ENCODE data around the gene LRP6.
"Not testable (repeated sequence)": the region's sequence is repeated elsewhere in the genome, so short reads cannot be mapped to it uniquely, and the experiment has no call there.

LRP6 gene

DNA sequence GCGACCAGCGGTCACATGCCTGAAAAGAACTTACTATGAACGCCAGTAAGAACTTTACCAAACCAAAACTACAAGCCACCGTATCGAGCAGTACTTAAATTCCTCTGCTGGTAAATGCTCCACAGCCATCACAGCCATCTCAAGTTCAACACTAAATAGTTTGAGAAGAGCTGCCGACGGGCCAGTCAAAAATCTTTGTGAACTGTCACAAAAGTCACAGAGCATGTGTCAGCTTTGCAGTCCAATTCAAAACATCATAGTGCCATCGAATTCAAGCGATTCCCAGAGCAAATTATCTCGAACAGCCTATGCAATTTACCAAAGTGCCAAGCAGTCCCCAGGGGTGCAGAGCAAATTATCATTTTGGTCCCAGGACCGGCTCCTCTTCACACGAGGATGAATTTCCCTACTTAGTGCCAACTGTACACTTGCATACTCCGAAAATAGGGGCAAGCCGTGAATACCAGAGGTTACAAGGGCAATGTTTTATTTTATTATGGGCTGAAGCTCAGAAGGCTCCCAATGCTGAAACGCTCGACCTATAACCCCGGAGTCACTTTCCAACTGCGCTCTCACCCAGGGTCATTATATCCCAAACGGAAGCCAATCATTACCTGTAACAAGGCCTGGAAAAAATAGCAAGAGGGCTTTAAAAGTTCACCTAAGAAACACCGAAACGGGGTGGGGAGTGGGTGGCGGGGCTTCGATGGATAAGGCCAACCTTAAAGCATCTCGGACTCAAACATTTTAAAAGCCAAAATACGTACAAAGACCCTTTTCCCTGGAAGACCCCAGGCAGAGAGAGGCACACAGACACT, 1.1 kb downstream of the LRP6 start:
- no peak for DNase-seq

DNA sequence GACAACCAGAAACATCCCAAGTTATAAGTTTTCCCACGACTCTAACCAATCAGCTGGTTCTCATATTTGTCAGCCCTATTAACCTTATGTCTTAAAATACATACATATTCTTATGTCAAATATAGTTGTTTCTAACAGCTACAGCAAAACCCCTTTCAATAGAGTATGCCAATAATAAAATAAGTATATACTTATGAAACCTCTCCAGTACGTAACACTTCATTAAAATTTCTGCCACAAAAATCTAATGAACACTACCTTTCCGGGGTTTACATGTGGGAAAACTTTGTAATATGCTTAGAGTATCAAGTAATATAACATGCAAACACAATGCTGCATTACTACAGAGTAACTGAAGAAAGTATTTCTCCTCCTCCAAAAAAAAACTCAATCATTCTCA, 1.8 kb downstream of the LRP6 start:
- DNase-seq: no peak

- DNase-seq: no peak
These were observed 2.9 kb downstream of the LRP6 start for GRCh38 chr12:12263909-12264308.

DNA sequence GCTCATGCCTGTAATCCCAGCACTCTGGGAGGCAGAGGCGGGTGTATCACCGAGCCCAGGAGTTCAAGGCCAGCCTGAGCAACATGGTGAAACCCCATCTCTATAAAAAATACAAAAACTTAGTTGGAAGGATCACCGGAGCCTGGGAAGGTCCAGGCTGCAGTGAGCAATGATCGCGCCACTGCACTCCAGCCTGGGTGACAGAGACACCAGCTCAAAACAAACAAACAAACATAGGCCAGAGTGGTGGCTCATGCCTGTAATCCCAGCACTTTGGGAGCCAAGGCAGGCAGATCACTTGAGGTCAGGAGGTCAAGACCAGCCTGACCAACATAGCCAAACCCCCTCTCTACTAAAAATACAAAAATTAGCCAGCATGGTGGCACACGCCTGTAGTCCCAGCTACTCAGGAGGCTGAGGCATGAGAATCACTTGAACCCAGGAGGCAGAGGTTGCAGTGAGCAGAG, 10.5 kb downstream of the LRP6 start:
- not testable (repeated sequence) for DNase-seq

GRCh38 chr12:12254553-12254952, 12.3 kb downstream of the LRP6 start:
- no peak for DNase-seq

DNA sequence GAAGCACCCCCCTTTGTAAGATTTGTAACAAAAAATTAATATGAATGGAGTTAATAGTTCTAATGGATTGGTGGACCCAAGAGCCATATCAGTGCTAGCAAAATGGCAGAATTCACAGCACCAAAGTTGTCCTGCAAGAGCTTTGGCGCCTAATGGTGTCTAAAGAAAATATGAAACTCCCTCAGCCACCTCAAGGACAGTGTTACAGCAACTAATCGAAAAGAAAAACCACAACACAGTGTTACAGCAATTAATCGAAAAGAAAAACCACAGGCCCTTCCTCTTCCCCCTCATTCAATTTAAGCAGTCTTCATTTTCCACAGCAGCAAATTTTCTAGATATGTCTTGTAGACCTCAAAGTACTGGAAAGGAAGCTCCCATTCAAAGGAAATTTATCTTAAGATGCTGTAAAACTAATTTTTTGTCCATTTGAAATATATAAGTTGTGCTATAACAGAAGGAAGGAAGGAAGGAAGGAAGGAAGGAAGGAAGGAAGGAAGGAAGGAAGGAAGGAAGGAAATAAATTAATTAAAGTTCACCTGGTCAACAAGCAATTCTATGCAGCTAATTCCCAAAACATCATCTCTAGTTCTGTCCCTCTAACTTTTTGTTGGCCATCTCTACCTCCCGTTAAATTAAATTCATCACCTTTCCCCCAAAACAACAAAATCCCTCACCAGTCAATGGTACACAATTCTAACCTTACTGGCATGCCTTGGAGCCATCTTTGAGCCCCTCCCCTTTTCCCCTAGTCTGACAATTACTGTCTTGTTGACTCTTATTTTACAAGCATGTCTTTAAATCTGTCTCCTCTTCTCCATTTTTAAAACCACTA, 17.4 kb downstream of the LRP6 start:
- DNase-seq: no peak

- DNase-seq: no peak
These were observed 19.3 kb downstream of the LRP6 start for GRCh38 chr12:12247584-12247983.

DNA sequence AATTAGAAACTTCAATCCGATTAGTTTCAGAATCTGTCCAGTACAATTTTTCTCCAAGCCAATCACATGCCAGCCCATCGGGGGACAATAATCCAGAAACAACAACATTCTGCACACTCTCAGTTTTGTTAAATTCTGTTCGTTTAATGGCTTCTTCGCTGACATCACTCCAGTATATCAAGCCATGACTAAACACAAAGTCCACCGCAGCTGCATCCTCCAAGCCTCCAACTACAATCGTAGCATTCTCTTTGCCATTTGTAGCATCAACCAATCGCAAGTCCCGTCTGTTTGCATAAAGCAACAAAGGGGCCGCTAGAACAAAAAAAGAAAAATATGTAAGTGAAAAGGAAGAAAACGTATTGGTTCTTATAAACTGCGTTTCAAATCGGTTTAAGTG, 22.5 kb downstream of the LRP6 start:
- DNase-seq: no peak

DNA sequence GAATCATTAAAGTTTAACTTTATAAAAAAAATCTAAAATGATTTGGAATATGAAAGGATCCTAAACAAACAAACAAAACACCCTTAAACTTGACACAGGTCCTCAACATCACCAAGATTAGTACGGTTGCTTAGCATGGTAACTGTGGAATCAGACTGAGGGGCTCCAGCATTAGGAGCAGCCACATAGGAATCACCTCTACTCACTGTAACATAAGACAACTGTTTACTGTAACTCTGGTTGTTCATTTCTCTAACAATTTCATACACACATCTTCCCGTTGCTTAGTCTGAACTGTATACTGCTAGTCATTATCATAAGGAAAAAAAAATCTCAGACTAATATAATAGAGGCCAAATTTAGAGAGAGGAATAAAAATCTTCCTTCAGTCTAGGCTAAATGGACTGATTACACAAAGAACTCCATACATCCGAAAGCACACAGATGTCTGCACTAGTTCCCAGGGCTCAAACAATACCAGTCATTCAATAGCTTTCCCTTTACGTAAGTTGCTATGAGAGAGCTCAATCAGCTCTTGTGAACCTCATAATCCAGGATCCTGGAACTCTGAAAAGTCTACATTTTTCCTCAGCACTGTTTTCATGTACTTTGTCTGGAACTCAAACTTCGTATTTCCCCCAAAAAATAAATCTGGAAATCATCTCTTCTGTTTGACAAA, 26.0 kb downstream of the LRP6 start:
- DNase-seq: no peak

DNA sequence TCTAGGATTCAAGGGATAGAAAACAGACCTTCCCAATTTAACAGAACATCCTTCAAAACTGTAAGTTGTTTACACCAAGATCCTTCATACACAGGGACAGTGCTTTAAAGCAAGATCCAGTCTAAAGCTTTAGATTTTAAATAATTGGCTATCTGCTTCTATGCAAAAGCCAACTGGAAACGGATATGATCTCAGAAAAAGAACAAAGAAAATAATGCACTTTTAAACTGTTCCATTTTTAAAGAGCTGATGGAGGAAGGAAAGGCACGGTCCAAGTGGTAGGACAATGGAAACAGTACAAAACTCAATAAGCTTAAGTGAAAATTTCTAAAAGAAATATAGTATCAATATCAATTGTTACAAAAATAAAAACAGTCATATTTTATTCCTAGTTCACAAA, 27.7 kb downstream of the LRP6 start:
- DNase-seq: no peak

GRCh38 chr12:12238605-12239004, 28.2 kb downstream of the LRP6 start:
- DNase-seq: no peak

DNA sequence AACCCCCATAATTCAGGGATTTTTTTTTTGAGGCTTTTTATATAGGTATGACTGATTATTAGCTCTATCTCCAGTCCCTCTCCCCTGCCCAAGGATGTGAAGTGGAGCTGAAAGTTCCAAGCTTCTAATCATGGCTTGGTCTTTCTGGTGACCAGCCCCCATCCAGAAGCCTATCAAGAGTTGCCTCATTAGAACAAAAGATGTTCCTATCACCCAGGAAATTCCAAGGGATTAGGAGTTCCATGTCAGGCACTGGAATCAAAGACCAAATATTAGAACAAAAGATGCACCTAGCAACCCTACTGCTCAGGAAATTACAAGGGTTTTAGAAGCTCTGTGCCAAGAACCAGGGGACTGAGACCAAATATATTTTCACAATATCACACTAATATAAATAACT, 29.9 kb downstream of the LRP6 start:
- DNase-seq: no peak

- peak; percentile 42 for DNase-seq
These were observed 36.6 kb downstream of the LRP6 start for GRCh38 chr12:12230275-12230674.

- no peak for DNase-seq
These were observed 37.2 kb downstream of the LRP6 start for GRCh38 chr12:12229556-12230092.

DNA sequence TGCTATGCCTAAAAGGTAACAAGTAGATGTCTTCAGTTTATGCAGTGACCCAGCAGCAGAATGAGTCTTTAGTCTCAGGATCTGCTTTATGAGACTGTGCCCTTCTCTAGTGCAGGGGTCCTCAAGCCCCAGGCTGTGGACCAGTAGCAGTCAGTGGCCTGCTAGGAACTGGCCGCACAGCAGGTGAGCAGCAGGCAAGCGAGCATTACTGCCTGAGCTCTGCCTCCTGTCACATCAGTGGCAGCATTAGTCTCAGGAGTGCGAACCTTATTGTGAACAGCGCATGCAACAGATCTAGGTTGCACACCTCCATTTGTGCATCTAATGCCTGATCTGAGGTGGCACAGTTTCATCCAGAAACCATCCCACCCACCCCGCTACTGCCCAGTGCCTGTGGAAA, 38.4 kb downstream of the LRP6 start:
- DNase-seq: no peak

- no peak for DNase-seq
These were observed 40.7 kb downstream of the LRP6 start for GRCh38 chr12:12226187-12226586.

DNA sequence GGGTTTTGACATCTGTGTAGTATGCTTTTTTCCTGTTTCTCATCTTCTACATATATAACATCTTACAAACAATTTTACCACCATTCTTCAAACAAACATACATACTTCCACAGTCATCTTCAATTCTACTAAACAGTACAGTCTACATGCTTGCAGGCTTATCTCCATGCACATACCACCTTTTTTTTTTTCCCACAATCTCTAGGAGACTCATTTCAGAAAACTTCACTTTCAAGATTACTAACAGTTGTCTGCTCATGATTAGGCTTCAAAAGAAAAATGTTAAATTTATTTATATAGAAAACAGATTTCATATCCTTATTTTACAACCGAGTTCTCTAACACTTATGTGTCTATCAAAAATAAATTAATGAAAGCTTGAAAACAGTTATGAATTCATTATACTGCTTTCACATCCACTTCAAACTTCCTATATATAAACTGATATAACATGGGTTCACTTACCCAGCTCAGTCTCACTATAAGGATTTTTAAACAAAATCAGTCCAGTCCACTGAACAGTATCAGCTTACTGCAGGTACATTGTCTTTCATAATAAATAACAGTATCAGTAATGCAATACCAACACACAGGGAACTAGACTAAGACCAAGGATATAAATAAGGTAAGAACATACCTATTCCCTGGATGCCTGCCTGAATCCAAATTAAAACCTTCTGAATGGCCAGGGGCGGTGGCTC, 42.5 kb downstream of the LRP6 start:
- no peak for DNase-seq

DNA sequence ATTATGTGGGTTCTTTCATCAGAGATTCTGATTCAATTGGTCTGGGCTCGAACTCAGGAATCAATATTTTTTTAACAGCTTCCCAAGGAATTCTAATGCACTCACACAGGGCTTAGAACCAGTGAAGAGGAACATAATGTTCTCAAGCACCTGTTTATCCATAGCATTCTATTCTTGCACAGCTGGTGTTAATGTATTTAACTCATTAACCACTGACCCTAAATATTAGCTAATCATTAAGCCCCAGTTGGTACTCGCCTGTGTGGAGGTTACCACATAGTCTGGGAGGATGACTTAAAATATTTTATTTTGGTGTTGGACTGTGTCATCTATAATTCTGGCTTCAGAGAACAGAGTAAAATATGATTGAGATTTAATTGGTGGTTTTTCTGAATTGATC, 45.3 kb downstream of the LRP6 start:
- DNase-seq: peak; percentile 12

- DNase-seq: no peak
These were observed 47.2 kb downstream of the LRP6 start for GRCh38 chr12:12219664-12220063.

DNA sequence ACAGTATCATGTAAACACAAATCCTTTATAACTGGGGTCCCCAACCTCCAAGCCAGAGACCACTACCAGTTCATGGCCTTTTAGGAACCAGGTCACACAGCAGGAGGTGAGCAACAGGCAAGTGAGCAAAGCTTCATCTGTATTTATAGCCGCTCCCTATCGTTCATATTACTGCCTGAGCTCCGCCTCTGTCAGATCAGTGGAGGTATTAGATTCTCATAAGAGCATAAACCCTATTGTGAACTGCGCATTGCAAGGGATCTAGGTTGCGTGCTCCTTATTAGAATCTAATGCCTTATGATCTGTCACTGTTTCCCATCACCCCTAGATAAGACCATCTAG, 49.9 kb downstream of the LRP6 start:
- no peak for DNase-seq

DNA sequence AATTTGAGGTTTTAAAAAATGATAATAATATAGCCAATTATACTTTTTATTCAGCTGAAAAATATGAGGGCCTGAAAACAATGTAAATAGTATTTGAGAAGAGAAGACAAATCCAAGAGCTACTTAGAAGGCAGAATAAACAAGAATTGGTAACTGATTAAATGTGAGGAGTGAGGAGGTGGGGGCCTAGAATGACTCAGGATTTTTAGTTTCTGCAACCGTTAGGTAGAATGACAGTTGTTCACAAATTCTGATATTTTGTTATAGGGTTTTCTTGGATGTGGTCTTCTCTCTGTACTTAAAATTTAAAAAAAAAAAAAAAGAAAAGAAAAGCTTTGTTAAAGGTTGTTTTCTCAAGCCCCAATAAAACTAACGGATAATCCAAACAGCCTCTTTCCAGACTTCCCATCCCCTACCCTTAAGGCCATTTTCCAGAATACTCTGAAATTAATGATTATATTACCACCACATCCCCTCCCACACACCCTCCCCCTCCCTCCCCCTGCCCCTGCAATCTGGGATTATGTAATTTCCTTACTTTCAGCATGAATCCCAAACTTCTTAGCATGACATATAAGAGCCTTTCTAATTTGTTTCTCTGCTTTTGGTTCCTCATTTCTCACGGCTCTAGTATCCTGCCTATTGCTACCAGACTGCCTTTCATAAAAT, 50.4 kb downstream of the LRP6 start:
- DNase-seq: no peak

DNA sequence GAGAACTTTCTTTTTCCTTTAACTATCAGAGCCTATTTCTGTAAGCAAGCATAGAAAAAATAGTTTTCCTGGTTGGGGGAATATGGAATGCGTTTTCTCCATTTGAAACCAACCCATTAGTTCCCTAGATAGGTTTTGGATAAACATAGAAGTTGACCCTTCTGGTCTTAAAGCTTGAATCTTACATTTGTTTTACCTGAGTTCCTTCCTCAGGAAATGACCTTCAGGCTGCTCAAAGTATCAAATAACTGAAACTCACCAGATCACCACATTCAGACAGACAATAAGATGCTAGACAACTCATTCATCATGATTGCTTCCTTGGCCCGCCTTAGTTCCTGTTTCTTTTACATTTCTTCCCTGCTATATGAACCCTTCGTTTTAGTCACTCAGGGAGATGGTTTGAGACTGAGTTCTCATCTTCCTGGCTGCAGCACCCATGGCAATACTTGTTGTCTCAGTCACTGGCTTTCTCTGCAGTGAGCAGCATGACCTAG, 52.2 kb downstream of the LRP6 start:
- DNase-seq: no peak

Data from NCI-H1105 (cell line).